Panc1 (cell line): ENCODE results near the gene FCRL2. TPM values are rescaled to one million over a fixed set of nuclear protein-coding genes. Genes with fewer than 3 reads are reported as not detected.

Source experiments
- ATAC-seq: fragments of 200-7000 bp; cut with Tn5 transposase; 2 replicates; pipeline ENCODE4 v1.9.1; 2020; ENCODE audit warnings: mild to moderate bottlenecking, moderate library complexity
- BruUV-seq: library from RNA; stranded (reverse); fragments of 400-500 nt; replicated peaks from 2 replicates; lab custom pipeline; 2021; lab: Mats Ljungman, UMichigan
- CTCF ChIA-PET: fragments of 300-600 bp; sonication (Branson Sonifier 250); formaldehyde crosslinking; loops from one replicate; lab custom pipeline; 2022; ENCODE audit warnings: antibody characterized with exemption; lab: Charles Lee
- POLR2A ChIA-PET: fragments of 300-600 bp; sonication (Branson Sonifier 250); formaldehyde crosslinking; loops from one replicate; lab custom pipeline; 2022; ENCODE audit warnings: antibody characterized with exemption; lab: Charles Lee
- DNase-seq: peaks from one replicate; pipeline ENCODE4 v3.0.0-alpha.2; 2010; ENCODE audit warnings: low read depth, low spot score
- H3K27ac ChIP-seq: 2 replicates; pipeline ENCODE4 v1.5.1; 2011; ENCODE audit warnings: mild to moderate bottlenecking, low read length, inconsistent platforms
- H3K27me3 ChIP-seq: fragments of 200-500 bp; sonication (Bioruptor generic); 2 replicates; pipeline ENCODE4 v1.6.0; 2014; ENCODE audit warnings: low read length, inconsistent platforms; ENCODE audit not compliant: control insufficient read depth, insufficient read depth
- H3K36me3 ChIP-seq: fragments of 200-500 bp; sonication (Bioruptor generic); 2 replicates; pipeline ENCODE4 v1.5.1; 2014; ENCODE audit warnings: inconsistent platforms, mild to moderate bottlenecking, low read length, moderate library complexity; ENCODE audit not compliant: control insufficient read depth, insufficient read depth
- H3K4me1 ChIP-seq: 2 replicates; pipeline ENCODE4 v1.5.1; 2011; ENCODE audit warnings: inconsistent platforms, mild to moderate bottlenecking, low read length, moderate library complexity; ENCODE audit not compliant: control insufficient read depth, insufficient read depth
- H3K4me3 ChIP-seq, 2 experiments: 2 replicates each; pipeline ENCODE4 v1.5.1; 2011 to 2012; ENCODE audit warnings: low read depth in 2 of 2, low read length in 2 of 2, mild to moderate bottlenecking in 2 of 2, inconsistent platforms in 1 of 2, moderate library complexity in 1 of 2
- H3K9me3 ChIP-seq: fragments of 200-500 bp; sonication (Bioruptor generic); 2 replicates; pipeline ENCODE4 v1.5.1; 2014; ENCODE audit warnings: low read depth, mild to moderate bottlenecking, inconsistent platforms, low read length, moderate library complexity; ENCODE audit not compliant: control insufficient read depth, insufficient read depth
- CTCF ChIP-seq: fragments of 450-650 bp; IDR thresholded peaks from 2 replicates; pipeline ENCODE4 v1.5.1; 2017; ENCODE audit warnings: mild to moderate bottlenecking
- POLR2AphosphoS5 ChIP-seq: IDR thresholded peaks from 2 replicates; pipeline ENCODE4 v1.6.1; 2012; ENCODE audit warnings: mild to moderate bottlenecking, low read depth, low read length, moderate library complexity
- SIN3A ChIP-seq: IDR thresholded peaks from 2 replicates; pipeline ENCODE4 v1.6.1; 2012; ENCODE audit warnings: low read depth, mild to moderate bottlenecking, low read length, moderate library complexity, borderline replicate concordance; ENCODE audit not compliant: insufficient read depth
- TCF7L2 ChIP-seq: IDR thresholded peaks from 2 replicates; pipeline ENCODE4 v1.6.1; 2011; ENCODE audit warnings: mild to moderate bottlenecking, low read depth, low read length, inconsistent platforms
- in situ Hi-C: cut with HindIII; loops from 2 replicates; pipeline ENCODE4 v1.10.0; 2016; ENCODE audit warnings: low sequenced_read_pairs, low pct_unique_long_range_greater_than_20kb
- intact Hi-C: fragments of 100-400 bp; cut with micrococcal nuclease; formaldehyde crosslinking; loops from one replicate; pipeline ENCODE4 v1.10.0; 2022; ENCODE audit not compliant: unreplicated experiment
- total RNA-seq: library from RNA; stranded (reverse); gene quantifications from one replicate; pipeline ENCODE4 v1.2.1, GENCODE V29; 2021; ENCODE audit not compliant: unreplicated experiment
- TF ChIP-seq, protein P1 (sequence below), 2 experiments: IDR thresholded peaks; 2 replicates each; pipeline ENCODE4 v1.6.1; 2011 to 2012; ENCODE audit warnings: low read depth in 2 of 2, control low read depth in 1 of 2, low read length in 1 of 2, mild to moderate bottlenecking in 1 of 2, moderate library complexity in 1 of 2; ENCODE audit not compliant: insufficient read depth in 1 of 2

The FCRL2 gene
- total RNA-seq, 1 experiment from 2014 or later, result not detected

DNA sequence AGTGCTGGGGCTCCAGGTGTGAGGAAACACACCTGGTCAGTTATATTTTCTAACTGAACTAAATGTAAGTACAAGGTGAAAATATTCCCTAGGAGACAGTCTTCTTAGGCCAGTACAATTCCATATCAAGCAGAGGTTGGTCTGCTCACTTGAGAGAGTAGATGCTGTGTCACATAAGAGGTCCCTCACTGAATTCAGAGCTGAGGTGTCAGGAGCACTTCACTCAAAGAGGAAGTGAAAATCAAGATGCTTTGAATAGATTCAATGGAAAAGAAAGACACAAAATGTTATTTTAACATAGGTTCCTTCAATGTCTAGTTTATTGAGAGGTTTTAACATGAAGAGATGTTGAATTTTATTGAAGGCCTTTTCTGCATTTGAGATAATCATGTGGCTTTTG lies 72.1 kb downstream of the FCRL2 start:
- no TSS peak for BruUV-seq
- H3K27ac ChIP-seq, result no peak overlapping the region
- H3K9me3 ChIP-seq, result no peaks in the 10 kb centered on the region
- ChIA-PET CTCF (no interaction called here), POLR2A (no interaction called here)
- H3K4me1 ChIP-seq, result no peaks in the 10 kb centered on the region
- peaks cover 3% of the 10 kb centered on the region for H3K27me3 ChIP-seq
- DNase-seq (no peak), ATAC-seq (no peak)
- in situ Hi-C loops (no loop called here), intact Hi-C loops (no loop called here)
- no peaks in the 10 kb centered on the region for H3K36me3 ChIP-seq
- TF ChIP-seq CTCF (no peak), SIN3A (no peak), TCF7L2 (no peak), POLR2AphosphoS5 (no peak)
- TF ChIP-seq, protein P1, sequence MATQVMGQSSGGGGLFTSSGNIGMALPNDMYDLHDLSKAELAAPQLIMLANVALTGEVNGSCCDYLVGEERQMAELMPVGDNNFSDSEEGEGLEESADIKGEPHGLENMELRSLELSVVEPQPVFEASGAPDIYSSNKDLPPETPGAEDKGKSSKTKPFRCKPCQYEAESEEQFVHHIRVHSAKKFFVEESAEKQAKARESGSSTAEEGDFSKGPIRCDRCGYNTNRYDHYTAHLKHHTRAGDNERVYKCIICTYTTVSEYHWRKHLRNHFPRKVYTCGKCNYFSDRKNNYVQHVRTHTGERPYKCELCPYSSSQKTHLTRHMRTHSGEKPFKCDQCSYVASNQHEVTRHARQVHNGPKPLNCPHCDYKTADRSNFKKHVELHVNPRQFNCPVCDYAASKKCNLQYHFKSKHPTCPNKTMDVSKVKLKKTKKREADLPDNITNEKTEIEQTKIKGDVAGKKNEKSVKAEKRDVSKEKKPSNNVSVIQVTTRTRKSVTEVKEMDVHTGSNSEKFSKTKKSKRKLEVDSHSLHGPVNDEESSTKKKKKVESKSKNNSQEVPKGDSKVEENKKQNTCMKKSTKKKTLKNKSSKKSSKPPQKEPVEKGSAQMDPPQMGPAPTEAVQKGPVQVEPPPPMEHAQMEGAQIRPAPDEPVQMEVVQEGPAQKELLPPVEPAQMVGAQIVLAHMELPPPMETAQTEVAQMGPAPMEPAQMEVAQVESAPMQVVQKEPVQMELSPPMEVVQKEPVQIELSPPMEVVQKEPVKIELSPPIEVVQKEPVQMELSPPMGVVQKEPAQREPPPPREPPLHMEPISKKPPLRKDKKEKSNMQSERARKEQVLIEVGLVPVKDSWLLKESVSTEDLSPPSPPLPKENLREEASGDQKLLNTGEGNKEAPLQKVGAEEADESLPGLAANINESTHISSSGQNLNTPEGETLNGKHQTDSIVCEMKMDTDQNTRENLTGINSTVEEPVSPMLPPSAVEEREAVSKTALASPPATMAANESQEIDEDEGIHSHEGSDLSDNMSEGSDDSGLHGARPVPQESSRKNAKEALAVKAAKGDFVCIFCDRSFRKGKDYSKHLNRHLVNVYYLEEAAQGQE (IDR thresholded peaks at IDR 0.05; ENCODE audit: insufficient read depth in 1 of 2, low read depth in 2 of 2, low read length in 1 of 2), result no peak
- no peak overlapping the region for H3K4me3 ChIP-seq

DNA sequence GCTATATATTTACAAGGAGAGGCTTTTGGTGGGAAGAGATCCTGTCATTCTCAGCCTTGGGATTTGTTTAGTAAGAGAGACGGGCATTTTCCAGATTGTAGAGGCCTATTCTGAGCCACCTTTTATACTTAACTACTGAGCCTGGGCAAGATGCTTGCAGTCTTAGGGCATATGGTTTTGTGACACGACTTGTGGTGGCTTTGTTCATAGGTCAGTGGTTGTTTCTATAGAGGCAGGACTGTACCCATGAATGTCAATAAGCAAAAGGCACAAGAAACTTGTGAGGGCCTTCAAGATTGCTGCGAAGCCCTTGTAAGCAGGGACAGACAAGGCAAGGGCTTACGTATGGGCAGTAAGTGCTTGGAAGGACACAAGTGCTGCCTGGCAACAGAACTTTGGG lies 73.0 kb downstream of the FCRL2 start:
- no peak for DNase-seq
- no peak for ATAC-seq
- no TSS peak for BruUV-seq
- in situ Hi-C loops, result no loop called here
- no peaks in the 10 kb centered on the region for H3K4me1 ChIP-seq
- H3K9me3 ChIP-seq, result no peaks in the 10 kb centered on the region
- intact Hi-C loops, result no loop called here
- no peak overlapping the region for H3K4me3 ChIP-seq
- no peak for TF ChIP-seq CTCF
- no peak for TF ChIP-seq SIN3A
- no peak for TF ChIP-seq POLR2AphosphoS5
- TF ChIP-seq, protein P1 (IDR thresholded peaks at IDR 0.05; ENCODE audit: insufficient read depth in 1 of 2, low read depth in 2 of 2, low read length in 1 of 2), result no peak
- no peak for TF ChIP-seq TCF7L2
- no peaks in the 10 kb centered on the region for H3K36me3 ChIP-seq
- ChIA-PET POLR2A (no interaction called here), CTCF (no interaction called here)
- no peak overlapping the region for H3K27ac ChIP-seq
- H3K27me3 ChIP-seq, result peaks cover 5% of the 10 kb centered on the region
